Activated CD4-positive, alpha-beta T cell treated with anti-CD3 and anti-CD28 coated beads, Interleukin-2, amount 50 U/mL, for 48 hours (primary cell): Measurements from ENCODE around the gene WDR44.
"Not testable (repeated sequence)": the region's sequence is repeated elsewhere in the genome, so short reads cannot be mapped to it uniquely, and the experiment has no call there.

Experiments used
- DNase-seq, 2 experiments: peaks; one replicate each; pipeline ENCODE4 v3.0.0-alpha.2; 2020

The WDR44 gene, protein sequence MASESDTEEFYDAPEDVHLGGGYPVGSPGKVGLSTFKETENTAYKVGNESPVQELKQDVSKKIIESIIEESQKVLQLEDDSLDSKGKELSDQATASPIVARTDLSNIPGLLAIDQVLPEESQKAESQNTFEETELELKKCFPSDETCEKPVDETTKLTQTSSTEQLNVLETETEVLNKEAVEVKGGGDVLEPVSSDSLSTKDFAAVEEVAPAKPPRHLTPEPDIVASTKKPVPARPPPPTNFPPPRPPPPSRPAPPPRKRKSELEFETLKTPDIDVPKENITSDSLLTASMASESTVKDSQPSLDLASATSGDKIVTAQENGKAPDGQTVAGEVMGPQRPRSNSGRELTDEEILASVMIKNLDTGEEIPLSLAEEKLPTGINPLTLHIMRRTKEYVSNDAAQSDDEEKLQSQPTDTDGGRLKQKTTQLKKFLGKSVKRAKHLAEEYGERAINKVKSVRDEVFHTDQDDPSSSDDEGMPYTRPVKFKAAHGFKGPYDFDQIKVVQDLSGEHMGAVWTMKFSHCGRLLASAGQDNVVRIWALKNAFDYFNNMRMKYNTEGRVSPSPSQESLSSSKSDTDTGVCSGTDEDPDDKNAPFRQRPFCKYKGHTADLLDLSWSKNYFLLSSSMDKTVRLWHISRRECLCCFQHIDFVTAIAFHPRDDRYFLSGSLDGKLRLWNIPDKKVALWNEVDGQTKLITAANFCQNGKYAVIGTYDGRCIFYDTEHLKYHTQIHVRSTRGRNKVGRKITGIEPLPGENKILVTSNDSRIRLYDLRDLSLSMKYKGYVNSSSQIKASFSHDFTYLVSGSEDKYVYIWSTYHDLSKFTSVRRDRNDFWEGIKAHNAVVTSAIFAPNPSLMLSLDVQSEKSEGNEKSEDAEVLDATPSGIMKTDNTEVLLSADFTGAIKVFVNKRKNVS

DNA sequence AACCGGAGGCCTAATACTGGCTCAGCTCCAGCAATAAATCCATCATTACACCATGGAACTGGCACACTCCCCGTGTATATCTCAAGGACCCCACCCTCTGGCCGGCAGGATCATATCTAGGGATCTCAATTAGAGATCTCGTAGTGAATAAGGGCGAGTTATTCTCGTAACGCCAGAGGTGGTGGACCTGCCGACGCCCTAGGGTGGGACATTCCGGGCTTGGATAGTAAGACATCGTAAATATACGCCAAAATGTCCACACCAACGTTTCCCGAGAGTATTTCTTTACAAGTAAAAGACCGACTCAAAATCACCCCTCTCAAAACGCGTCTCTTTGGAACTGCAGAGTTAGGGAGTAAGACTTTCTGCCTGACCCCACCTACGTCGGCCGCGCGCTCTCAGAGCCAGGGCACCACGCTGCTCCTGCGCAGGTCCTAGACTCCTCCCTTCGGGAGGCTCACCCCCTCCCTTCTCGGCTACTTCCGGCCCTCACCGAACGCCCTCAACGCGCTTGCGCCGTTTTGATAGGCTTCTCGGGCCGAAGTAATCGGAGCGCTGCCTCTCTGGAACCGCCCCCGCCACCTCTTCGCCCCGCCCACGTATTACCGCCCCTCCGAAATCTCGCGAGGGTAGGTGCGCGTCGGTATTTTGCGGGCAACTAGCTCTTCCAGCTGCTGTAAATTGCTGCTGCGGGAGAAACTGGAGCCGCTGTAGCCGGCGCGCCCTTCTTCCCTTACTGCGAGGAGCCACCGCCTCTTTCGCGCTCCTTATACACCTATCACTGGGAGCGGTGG is at the start of gene WDR44:
Gene WDR44 (plus strand): TSS at position 643 of the 794 bp plus-strand sequence. CDS start 398 bp downstream, outside the sequence.
- DNase-seq, result peak; percentile 90 to 93

DNA sequence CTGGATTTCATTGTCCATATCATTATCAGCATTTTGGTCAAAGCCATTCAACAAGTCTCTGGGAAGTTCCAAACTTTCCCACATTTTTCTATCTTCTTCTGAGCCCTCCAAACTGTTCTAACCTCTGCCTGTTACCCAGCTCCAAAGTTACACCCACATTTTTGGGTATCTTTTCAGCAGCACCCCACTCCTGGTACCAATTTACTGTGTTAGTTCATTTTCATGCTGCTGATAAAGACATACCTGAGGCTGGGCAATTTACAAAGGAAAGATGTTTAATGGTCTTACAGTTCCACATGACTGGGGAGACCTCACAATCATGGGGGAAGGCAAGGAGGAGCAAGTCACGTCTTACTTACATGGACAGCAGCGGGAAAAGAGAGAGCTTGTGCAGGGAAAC is 40.1 kb upstream of the WDR44 start:
- DNase-seq, result not testable (repeated sequence)

DNA sequence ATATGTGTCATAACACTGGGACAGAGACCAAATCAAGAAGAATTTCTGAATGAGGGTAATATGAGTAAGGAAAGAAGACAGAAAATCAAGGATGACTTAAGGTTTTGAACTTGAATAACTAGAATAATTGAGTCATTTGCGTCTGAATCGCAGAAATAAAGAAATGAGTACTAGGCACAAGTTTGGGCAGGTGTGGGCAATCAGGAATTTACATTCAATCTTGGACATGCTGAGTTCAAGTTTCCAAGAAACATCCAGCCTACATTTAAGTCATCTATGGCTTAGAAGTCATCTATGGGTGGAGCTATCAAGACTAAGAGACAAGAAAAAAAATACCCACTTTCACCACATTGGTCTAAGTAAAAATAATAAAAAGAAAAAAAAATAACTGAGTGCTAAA is 30.4 kb upstream of the WDR44 start:
- no peak for DNase-seq

DNA sequence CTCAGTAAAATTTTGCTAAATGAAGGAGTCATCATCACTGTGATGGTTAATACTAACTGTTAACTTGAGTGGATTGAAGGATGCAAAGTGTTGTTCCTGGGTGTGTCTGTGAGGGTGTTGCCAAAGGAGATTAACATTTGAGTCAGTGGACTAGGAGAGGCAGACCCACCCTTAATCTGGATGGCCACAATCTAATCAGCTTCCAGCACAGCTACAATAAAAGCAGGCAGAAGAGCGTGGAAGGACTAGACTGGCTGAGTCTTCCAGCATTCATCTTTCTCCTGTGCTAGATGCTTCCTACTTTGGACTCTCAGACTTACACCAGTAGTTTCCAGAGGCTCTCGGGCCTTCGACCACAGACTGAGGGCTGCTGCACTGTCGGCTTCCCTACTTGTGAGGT is 21.3 kb upstream of the WDR44 start:
- DNase-seq, result no peak

DNA sequence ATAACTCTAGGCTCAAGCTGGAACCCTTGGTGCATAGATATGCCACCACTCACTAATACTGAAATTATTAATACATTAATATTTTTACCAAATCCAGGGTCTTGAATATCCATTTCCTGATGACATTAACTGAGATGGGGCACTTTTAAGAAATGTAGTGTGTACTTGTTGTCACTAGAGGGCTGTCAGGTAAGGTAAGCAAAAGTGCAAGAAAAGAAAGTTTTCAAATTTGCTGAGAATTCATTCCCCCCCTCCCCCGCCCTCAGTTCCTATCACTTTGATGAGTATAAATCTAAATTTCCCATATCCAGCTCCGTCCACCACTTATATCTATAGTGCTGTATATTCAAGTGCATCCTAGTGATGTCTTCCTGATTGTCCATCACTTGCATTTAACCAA is 20.5 kb upstream of the WDR44 start:
- DNase-seq, result no peak

DNA sequence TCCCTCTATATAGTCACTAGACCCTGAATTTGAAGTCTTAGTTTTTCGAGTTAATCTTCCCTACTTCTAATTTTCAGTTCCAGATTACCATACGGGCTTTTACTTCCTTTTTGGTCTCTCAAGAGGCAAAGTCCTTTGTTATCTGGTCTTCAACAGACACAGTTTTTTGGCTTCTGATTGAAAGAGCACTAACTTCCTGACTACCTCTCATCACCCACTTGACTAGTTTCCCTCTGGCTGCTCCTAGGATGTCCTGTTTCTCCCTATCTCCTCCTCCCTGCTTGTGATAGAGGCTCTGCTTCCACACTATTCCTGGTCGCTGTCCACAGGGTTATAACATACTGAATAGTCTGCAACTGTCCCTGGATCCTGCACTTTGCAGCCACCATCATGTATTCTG is 16.7 kb upstream of the WDR44 start:
- DNase-seq, result no peak

DNA sequence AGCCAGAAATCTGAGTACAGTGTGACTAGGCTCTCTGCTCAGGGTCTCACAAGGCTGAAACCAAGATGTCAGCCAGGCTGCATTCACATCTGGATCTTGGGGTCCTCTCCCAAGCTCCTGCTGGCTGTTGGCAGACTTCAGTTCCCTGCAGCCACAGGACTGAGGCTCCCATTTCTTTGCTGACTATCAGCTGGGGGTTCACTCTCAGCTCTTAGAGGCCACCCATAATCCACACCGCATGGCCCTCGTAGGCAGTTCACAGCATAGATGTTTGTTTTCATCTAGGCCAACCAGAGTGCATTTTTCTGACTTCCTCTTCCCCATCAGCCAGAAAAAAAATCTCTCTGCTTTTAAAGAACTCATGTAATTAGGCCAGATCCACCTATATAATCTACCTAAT is 8.2 kb upstream of the WDR44 start:
- no peak for DNase-seq

DNA sequence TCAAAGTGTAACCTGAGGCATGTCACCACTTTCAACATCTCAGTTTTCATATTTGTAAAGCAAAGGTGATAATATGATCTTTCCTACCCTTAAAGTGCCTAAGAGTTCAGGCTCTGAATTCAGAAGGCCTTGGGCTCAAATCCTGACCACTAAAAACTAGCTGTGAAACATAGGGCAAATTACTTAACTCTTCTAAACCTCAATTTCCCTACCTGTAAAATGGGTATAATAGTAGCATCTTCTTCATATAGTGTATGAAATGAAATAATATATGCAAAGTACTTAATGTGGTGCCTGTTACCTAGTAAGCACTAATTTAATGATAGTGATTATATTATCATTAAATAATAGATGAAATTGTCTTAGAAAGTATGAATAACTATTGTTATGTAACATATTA is 7.0 kb upstream of the WDR44 start:
- no peak for DNase-seq

DNA sequence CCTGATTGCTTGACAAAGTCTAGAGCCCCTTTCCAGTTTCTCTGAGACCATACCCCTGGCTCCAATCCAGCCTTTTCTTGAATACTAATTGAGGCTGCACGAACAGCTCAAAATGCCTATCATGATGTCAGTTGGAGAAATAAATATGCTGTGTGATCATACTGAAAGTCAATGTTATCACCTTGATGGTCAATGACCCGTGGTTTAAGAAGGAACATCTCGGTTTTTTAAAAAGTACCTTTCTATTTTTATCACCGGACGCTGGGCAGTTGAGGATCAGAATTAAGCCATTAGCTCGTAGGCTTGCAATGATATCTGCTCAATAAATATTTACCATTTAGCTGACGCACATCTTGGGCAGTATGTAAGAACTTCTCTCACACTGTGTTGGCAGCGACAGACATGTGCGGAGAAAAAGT is 852 bp upstream of the WDR44 start:
- no peak for DNase-seq

DNA sequence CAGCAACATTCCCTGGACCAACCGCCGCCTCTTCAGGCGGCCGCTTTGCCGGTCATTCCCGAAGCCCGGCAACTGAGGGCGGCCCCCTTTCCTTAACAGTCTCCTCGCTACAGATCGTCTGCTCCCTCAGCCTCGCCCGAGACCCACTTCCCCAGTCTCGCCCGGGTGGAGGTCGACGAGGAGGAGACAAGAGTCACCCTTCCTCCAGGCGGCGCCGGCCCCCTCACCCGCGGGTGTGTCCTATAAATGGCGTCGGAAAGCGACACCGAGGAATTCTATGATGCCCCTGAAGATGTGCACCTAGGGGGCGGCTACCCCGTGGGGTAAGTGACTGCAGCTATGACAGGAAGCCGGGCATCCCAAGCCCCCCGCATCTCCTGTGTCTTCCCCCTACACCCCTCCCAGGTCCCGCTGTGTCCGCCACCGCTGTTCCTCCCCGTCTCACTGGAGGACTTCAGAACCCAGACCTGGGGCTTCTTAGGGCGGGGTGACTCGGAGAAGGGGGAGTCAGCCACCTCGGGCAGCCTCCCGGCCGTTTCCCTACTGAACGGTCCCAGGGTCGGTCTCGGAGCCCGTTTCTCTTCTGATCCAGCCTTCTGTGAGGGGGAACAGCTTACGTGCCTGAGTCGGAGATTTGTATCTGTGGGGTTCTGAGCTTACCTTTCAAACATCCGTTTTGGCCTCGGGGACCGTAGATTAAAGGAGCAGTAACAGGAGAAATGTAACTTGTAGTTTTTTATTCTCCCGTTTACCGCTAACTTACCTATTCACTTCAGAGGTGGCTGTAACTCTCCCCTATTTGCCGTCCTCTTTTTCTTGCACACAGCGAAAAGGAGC is 570 bp downstream of the WDR44 start:
- DNase-seq, result peak; percentile 50 to 57

DNA sequence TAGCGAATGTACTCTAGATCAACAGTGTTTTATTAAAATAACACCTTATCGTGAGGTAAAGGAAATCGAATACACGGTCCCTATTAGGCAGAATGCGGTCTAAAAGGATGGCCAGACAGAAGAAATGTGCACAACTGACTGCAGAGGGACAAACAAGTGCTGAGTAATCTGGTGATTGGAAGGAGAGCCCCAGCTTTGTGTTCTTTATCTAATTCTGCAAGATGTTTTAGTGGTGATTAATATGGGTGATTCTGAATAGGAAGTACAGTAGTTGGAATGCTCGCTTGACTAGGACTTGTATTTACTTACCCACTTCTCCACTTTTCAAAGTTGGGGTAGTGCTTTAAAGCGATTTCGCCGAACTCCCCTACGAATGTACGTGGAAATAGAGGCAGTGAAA is 1.2 kb downstream of the WDR44 start:
- no peak for DNase-seq

DNA sequence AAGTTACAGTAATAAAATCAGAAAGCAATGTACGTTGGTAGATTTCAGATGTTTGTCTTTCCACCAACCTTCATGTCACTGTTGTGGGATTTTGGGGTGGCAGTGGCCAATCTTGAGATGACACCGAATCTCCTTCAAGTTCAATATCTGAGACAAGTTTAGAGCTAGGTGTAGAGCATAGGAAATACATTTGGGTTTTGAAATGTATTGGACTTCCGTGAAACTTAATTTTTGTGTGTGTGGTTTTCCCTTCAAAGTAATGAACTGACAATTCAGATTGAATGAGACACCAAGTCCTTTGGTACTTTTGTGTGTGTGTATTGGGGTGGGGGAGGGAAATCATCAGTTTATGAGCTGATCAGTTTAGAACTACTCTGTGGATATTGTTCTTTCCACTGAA is 1.8 kb downstream of the WDR44 start:
- DNase-seq, result no peak

DNA sequence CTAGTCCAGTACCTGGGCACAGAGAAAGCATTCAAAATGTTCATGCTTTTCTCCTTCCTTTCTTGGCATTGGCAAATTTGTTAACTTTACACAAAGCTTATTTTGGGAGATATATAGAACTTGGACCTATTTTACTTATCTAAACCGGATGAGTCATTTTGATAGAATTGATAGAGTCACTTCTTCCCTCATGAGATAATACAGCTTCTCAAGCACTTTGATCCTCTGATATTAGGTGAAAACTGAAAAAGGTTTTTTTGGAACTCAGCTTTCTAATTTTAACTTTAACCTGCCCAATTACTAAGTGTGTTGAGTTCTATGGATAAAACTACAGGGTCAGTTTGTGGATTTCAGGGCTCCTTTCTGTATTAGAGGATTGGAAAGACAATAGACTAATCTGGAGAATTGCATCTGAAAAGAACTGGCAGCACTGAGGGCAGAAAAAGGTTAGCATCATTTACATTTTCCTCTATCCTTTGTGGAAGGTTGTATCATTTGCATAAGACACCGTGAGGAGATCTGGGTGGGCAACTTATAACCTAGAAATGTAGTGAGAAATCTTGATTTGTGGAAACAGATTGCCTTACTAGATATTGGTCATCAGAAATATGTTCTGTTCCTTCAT is 2.4 kb downstream of the WDR44 start:
- no peak for DNase-seq

DNA sequence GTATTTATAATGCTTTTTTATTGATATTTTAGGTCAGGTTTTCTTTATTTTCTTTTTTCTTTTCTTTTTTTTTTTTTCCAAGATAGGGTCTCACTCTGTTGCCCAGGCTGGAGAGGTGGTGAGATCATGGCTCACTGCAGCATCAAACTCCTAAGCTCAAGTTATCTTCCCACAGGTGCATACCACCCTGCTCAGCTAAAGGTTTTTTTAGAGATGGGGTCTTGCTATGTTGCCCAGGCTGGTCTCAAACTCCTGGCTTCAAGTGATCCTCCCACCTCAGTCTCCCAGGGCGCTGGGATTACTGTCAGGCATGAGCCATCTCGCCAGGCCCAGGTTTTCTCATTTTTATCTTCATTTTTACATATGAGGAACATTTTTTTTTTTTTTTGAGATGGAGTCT is 3.3 kb downstream of the WDR44 start:
- DNase-seq, result no peak

DNA sequence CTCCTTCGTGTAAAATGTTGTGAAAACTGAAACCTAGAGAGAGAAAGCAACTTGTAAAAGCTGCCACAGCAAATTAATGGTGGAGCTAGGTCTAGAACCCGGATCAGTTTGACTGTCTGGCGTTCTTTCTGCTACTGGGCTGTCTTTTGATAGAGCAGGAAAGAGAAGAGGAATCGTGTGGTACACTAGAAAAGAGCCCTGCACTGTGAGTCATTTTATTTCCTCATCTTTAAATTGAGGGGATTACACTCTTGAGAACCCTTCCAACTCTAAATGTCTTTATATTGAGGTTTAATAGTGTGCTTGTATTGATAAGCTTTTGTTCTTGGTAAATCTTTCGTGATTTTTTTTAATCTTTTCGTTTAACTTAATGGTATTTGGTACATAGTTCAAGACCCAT is 4.3 kb downstream of the WDR44 start:
- no peak for DNase-seq

DNA sequence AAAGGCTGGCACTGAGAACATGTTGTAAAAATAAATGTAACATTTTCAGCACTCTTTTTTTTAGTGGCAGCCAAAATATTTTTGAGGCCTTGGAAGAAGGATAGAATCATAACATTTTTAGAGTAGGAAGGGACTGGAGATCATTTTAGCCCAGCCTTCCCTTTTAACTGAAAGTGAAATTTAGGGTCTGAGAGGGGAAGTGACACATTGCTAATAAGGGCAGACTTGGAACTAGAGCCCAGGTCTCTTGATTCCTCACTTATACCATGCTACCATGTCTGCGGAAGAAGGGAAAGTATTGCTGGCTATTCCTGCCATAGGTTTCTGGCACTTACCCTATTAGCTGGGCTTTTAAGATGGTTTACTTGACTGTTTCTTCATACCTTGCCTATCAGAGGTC is 4.8 kb downstream of the WDR44 start:
- no peak for DNase-seq

DNA sequence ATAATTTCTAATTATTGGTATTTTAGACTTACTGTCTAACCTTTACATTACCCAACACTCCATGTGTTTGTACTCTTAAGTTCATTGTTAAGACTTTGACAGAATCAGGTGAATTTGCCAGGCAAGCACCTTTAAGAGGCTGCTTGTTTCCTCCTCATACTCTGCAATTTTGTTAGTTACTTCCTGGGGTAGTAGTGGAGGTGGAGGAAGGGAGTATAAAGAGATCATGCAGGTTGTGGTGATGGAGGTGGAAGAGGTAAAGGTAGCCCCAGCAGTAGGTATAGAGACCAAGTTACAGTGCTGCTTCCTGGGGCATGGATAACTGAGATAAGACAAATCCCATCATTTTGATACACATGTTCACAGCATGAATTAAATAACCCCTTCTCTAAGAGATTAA is 6.7 kb downstream of the WDR44 start:
- DNase-seq, result no peak

DNA sequence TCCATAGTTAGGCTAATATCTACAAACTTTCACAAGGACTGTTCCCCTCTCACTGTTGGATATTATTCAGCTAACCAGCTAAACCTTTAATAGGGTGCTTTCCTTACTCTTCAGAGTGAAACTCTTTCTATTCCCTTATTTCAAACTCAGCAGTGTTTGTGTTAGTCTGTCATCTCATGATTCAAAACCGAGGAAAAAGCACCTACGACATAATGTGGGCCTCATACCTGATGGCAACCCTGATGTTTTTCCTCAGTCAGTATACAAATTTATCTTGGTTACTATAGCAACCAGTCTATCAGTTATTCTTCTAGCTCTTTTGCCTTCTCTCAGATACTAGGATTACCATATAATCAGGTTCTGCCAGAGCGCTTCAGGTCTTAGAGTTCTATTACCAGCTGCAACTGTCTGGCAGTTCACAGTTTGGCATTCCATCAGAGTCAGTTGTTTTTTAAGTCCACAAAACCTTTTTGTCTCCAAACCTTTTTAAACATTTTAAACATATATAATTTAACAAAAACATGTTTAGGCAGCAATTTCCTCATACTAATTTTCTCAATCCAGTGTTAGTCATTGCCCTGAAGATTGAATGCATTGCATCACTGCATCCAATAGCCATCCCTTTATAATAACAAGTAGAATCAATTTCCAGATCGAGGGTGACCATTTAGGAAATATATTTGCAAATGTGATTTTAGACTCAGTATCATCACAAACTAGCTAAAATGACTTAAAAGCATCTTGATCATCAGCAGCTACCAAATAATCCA is 7.4 kb downstream of the WDR44 start:
- DNase-seq, result no peak

DNA sequence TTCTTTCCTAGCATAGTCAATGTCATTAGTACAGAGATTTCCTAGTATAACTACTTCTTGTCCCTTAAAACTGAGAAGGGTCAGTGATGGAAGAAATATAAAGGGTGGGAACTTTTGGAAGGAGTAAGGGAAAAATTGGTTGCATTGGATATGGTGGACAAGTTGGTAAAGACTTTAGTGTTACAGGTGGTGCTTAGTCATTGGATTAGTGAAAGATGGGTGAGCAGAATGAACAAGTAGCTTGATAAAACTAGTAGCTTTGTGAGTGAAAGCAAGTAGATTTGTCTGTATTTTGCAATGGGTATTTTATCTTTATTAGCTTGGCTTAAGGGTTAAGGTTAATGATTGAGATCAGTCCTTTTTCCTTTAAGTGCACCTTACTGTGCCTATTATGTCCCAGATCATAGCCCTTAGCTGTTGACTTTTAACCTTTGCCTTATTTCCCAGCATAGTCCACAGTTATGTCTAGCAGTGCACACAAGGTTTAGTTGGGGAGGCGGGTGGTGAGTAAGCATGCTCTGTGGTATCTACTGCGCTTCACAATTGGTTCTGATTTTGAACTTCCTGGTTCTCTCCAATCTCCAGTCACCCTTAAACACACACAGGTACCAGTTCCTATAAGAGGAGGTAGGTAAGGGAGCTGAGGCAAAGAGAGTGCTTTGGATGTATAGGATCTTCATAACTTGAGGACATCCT is 9.5 kb downstream of the WDR44 start:
- DNase-seq, result no peak

DNA sequence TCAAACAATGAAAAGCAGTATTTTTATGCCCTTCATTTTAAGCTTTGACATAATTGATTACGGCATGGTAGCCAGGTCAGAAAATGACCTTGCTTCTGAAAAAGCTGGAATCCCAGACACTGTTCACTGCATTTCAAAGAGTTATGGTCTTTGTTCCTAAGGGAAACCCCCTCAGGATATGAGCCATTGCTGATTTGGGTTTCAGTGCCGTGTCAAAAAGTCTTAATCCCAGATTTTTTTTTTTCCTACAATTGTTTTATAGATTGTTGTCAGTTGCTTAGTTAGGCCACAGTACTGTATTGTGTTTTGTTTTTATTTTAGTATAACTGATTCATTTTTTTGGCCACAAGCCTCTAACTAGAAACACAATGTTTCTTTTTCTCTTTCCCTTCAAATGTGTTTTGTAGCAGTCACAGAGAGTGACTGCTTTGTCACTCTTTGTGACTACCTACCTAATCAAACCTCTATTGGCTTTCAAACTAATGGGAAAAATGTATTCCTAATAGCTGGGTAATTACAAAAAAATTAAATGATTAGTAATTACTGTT is 10.3 kb downstream of the WDR44 start:
- no peak for DNase-seq
